ENCODE data around the gene RNF157. TPM values are rescaled to one million over a fixed set of nuclear protein-coding genes. Genes with fewer than 3 reads are reported as not detected.
"Not testable (repeated sequence)": the region's sequence is repeated elsewhere in the genome, so short reads cannot be mapped to it uniquely, and the experiment has no call there.

Gene RNF157
- total RNA-seq, 4 donors from 2014 or later: 8.4 to 23.5 (median 17.4) TPM

GRCh38 chr17:76191896-76192295, 48.4 kb downstream of the RNF157 start:
- ATAC-seq (ENCODE audit: low FRiP score) (no peak), DNase-seq (ENCODE audit: low spot score) (no peak)
- no peak for TF ChIP-seq CTCF (IDR thresholded peaks at IDR 0.05)

GRCh38 chr17:76189741-76190140, 50.6 kb downstream of the RNF157 start:
- no peak for ATAC-seq (ENCODE audit: low FRiP score)
- TF ChIP-seq CTCF (IDR thresholded peaks at IDR 0.05): no peak
- no peak for DNase-seq (ENCODE audit: low spot score)

GRCh38 chr17:76189247-76189646, 51.0 kb downstream of the RNF157 start:
- DNase-seq (ENCODE audit: low spot score): no peak
- no peak for ATAC-seq (ENCODE audit: low FRiP score)
- TF ChIP-seq CTCF (IDR thresholded peaks at IDR 0.05): no peak

- ATAC-seq (ENCODE audit: low FRiP score) (no peak), DNase-seq (ENCODE audit: low spot score) (no peak)
- no peak for TF ChIP-seq CTCF (IDR thresholded peaks at IDR 0.05)
Measured at GRCh38 chr17:76188213-76189016, 51.9 kb downstream of the RNF157 start.

- DNase-seq (ENCODE audit: low spot score); ATAC-seq (ENCODE audit: low FRiP score): not testable (repeated sequence)
Measured at GRCh38 chr17:76186774-76187173, 53.5 kb downstream of the RNF157 start.

- TF ChIP-seq CTCF (IDR thresholded peaks at IDR 0.05): no peak
- DNase-seq (ENCODE audit: low spot score) (no peak), ATAC-seq (ENCODE audit: low FRiP score) (no peak)
Measured at GRCh38 chr17:76184290-76184689, 56.0 kb downstream of the RNF157 start.

GRCh38 chr17:76182016-76182764, 58.1 kb downstream of the RNF157 start:
- peak in 1 of 3 donors; percentile 65 for TF ChIP-seq CTCF (IDR thresholded peaks at IDR 0.05)
- peak; percentile 99 for DNase-seq (ENCODE audit: low spot score)
- peak; percentile 86 for ATAC-seq (ENCODE audit: low FRiP score)

All from omental fat pad (tissue), 4 donors.